Measurements from ENCODE around the gene TREH.

Gene TREH

DNA sequence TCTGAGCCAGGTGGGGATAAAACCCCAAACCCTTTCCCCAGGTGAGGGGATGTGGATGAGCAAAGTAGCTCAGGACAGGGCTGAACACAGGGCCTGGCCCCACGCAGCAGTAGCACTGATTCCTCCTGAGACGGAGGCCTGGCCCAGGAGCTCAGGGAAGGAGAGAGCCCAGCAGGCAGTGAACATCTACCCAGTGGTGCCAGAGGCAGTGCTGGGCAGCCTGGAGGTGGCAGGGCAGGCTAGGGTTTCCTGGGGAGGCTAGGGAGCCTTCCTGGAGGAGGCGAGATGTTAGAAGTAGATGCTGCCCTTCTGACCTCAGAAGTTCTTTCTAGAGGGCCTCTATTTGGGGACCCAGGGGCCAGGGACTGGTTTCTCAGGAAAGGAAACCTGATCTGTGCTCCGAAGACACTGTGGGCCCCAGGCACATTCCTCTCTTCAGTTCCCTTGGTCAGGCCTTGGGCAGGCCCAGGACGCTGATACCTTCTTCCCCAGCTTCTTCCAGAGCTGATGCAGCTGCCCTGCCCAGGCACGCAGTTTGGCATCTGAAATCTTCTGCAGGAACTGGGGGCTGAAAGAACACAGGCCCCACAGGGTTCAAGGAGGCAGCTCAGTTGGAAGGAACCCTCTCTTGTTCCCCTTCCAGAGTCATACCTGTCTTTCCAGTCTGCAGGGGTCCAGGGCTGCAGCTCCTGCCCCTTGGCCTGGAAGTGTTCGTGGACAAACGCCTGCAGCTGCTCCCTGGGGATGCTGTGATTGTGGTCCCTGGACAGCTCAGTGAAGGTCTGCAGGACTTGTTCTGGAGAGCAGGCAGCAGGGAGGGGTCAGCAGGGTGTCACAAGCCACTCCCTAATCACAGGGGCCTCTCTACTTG lies 16.8 kb downstream of the TREH start:
- no peak for DNase-seq

- DNase-seq: no peak
Observed at GRCh38 chr11:118661425-118662301, 17.8 kb downstream of the TREH start.

- DNase-seq: no peak
Observed at GRCh38 chr11:118660681-118661424, 18.6 kb downstream of the TREH start.

DNA sequence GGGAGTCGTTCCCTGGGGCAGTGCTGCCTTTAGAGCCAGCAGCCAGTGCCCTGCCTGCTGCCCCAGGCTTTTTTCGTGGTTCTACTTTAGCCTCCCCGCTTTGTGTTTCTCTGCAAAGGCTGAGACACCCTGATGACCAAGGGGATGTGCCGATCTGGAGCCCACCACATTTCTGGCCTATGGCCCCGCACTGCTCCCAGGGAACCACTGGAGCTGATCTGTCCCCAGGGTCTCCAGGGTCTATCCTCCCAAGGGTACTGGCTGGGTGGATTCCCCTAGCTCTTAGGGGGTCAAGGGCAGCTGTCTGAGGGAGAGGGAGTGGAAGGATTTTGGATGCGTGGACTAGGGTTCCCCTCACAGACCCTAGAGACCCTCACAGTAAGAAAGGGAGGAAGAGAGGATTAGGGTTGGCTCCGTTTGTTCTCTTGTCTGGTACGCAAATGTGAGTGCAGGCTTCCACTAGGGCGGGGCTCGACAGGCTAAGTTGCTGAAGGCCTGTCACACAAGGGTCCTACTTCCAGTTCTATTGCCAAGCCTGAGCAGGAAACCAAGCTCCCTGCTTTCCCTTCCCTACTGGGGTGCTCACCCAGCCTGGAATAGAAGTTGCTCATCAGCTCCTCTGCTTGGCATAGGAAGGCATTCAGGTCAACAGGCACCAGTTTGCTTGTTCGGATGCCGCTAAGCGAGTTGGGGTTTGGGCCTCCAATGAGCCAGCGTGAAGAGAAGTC lies 19.3 kb downstream of the TREH start:
- no peak for DNase-seq

DNA sequence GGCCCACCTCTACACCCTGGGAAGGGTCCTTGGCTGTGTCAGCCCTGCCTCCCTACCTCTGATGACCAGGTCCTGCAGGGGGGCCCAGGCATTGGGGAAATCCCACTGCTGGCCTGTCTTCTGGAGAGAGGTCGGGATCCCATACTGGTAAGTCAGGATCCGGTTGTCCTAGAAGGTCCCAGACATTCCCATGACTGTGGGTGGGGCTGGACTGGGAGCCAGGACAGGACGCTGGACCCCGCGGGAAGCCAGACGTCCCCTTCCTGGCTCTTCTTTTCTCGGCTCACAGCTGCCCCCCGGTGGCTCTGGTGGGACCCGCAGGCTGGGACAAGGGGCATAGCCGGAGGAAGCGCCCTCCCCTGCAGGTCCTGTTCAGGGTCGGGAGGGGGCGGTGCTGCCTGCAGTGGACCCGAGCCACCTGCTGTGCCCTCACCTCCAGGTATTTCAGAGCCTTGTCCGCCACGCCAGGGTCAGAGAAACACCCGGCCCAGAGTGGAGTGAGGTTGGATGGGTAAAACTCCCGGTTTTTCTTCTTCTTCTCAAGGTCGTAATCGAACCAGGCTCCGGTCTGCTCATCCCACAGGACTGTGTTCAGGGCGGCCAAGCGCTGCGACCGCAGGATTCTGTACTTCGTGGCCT lies 20.0 kb downstream of the TREH start:
- peak; percentile 88 for DNase-seq

GRCh38 chr11:118658429-118659313 lies 20.8 kb downstream of the TREH start:
- DNase-seq: no peak

DNA sequence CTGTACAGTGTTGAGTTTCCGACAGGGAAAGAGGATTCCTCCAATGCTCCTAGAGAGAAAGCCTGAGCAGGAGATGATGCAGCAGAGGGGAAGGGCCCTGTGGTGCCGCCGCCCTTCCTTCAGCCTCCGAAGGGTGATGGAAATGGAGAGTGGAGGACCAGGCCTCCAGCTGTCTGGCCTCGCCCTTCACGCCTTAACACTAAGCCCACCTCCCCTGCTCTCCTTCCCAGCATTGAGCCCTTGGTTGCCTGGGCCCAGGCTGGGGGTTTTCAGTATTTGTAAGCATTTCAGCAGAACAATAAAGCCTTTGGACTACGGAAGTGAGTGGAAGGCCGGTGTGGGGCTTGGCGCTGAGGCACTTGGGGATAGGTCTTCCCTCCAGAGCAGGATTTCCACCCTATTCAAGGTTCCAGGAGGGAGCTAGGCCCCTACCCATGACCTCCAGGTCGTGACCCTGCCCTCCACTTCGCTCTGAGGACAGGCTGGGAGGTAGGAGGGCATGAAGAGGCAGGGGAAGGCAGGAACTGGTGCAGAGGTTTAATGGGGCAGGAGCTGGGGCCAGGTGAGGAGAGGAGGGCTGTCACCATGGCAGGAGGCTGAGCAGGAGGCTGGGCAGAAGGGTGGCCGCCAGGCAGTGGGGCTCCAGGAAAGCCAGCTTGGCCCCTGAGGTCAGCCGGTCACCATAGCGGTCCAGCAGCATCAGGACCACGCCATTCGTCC lies 21.6 kb downstream of the TREH start:
- no peak for DNase-seq

DNA sequence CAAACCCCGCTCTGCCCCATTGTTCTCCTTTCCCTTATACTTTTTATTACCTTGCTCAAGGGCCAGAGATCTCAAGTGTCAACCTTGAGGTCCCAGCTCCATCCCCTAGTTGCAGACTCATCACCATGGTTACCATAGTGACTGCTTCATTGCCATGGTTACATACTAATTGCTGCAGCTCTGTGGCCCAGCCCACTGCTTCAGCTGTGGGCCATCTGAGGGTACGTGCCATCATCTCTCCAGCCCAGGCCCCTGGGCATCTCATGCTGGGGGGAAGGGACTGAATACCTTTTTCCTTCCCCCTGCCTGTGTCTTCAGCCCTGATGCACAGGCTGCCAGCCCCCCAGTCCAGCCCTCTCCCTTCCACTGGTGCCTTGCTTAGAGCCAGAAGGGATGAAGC lies 22.2 kb downstream of the TREH start:
- DNase-seq: no peak

DNA sequence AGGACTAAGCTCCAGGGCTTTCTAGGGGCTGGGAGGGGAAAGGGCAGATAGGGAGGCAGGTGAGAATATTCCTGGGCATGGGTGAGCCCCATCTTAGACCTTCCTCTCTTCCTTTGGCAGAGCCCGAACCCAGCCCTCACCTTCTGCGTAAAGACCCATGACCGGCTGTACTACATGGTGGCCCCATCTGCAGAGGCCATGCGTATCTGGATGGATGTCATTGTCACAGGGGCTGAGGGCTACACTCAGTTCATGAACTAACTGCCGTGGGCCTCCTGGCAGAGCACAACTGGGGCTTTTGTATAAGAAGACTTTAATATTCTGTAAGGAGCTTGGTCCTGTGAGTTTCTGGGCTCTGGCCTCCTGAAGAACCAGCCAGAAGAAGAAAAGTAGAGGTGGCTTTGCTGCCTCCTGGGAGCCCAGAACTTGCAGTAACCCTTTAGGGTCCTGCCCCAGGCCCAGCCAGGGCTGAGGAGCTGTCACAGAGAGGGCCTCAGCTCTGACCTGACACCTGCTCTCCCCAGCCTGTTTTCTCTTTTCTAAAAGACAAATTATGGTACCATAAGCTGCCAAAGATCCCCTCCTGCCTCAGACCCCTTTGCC lies 22.8 kb downstream of the TREH start:
- DNase-seq: no peak

- DNase-seq: no peak
Observed at GRCh38 chr11:118655486-118656190, 23.8 kb downstream of the TREH start.

- DNase-seq: no peak
Observed at GRCh38 chr11:118653684-118654390, 25.6 kb downstream of the TREH start.

- DNase-seq: no peak
Observed at GRCh38 chr11:118652681-118653181, 26.7 kb downstream of the TREH start.

DNA sequence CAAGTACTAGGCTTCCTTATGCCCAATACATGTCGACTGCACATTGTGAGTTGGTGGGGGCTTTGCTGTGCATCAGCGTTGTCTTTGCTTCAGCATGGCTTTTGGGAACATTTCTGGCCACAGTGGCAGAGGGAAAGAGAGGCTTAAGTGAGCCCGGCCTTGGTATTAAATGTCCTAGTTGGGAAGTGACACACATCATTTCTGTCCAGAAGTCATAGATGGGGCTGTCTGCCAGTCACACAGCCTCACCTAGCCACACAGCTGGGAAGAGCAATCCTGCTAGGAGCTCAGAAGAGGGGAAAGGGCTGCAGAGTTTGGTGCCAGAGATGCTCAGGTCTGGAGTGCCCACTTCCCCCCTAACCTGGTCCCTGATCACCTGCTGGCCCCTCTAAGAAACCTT lies 27.6 kb downstream of the TREH start:
- no peak for DNase-seq

DNA sequence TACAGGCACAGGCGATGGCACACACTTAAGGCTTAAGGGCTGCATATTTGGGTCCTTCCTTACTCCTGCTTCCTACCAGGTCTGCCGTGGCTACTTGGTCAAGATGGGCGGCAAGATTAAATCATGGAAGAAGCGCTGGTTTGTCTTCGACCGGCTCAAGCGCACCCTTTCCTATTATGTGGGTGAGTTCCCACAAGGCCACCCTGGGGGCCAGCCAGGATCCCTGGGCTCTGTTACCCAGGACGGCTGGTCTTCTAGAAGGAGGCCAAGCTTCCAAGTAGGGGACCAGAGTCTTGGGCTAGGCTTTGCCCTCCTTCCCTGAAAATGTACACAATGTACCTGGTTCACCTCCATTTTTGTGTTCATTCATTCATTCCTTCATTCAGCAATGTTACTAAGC lies 29.1 kb downstream of the TREH start:
- no peak for DNase-seq

DNA sequence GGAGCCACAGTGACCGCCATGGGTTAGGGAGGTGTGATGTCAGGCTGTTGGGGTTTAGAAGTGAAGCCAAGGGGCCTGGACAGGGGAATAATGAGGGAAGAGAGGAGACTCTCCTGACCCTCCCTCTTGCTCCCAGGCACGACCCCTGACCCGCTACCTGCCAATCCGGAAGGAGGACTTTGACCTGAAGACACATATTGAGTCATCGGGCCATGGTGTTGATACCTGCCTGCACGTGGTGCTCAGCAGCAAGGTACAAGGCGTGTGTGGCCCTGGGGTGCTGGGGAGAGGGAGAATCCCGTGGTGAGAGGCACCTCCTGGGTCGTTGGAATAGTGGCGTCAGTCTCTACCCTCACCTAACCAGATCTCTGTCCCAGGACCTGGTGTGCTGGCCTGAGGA lies 29.5 kb downstream of the TREH start:
- no peak for DNase-seq

DNA sequence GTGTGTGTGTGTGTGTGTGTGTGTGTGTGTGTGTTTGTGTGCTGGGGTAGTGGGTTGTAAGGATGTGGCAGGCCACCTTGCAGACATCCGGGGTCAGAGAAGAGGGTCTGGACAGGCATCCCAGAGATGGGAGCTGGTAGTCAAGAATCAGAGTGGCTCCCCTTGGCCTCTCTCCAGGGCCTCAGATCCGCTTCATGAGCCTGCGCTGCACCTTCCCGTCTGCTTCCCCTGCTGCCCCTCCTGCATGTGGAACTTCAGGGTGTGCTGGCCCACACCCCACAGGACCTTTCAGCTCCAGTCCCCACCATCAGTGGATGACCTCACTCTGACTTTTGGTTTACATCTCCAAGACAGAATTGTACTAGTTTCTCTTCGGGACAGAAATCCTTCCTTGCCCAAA lies 31.2 kb downstream of the TREH start:
- DNase-seq: no peak

GRCh38 chr11:118646393-118646792 lies 33.1 kb downstream of the TREH start:
- DNase-seq: no peak

- DNase-seq: no peak
Observed at GRCh38 chr11:118645066-118645715, 34.3 kb downstream of the TREH start.

Measured in CD4-positive, alpha-beta T cell treated with Interleukin-17A for 4 hours (primary cell).